Neural progenitor cell (in vitro differentiated cells): ENCODE measurements around the gene TSPAN11.

Experiments
- CTCF ChIP-seq: fragments of 200-600 bp; sonication (generic); IDR thresholded peaks from 2 replicates; pipeline ENCODE4 v1.5.1; 2017; ENCODE audit warnings: antibody characterized with exemption, mild to moderate bottlenecking
- EZH2 ChIP-seq: fragments of 200-600 bp; sonication (generic); IDR thresholded peaks from 2 replicates; pipeline ENCODE4 v1.6.1; 2017; ENCODE audit warnings: antibody characterized with exemption, mild to moderate bottlenecking, moderate library complexity
- EZH2phosphoT487 ChIP-seq: fragments of 200-600 bp; sonication (generic); IDR thresholded peaks from 2 replicates; pipeline ENCODE4 v1.6.1; 2017; ENCODE audit warnings: antibody characterized with exemption

GRCh38 chr12:30953257-30953656 is 26.7 kb downstream of the TSPAN11 start:
- no peak for TF ChIP-seq EZH2
- TF ChIP-seq CTCF, result no peak
- no peak for TF ChIP-seq EZH2phosphoT487
